Kidney (tissue), 14 donors: ENCODE results near the gene NBAS. TPM values are rescaled to one million over a fixed set of nuclear protein-coding genes. Genes with fewer than 3 reads are reported as not detected.

ENCODE experiments used
- DNase-seq, 5 donors: peaks; one replicate each; pipeline ENCODE4 v3.0.0-alpha.2; 2013 to 2020
- FAIRE-seq: peaks from 2 replicates; lab custom pipeline; 2012; peaks lifted over from hg19 to GRCh38; lab: Jason Lieb, UNC
- H3K27ac ChIP-seq, 2 donors: one replicate each; pipeline ENCODE4 v1.7.0; 2013; ENCODE audit warnings: low read depth in 2 of 2, low read length in 2 of 2, inconsistent platforms in 1 of 2
- H3K27me3 ChIP-seq: one replicate; pipeline ENCODE4 v1.7.1; 2013; ENCODE audit warnings: low read length, inconsistent platforms; ENCODE audit not compliant: control insufficient read depth, insufficient read depth
- H3K36me3 ChIP-seq, 3 donors: one replicate each; pipeline versions ENCODE4 v1.7.0 to v1.7.1; 2013; ENCODE audit warnings: low read length in 3 of 3, control low read depth in 1 of 3, inconsistent platforms in 1 of 3; ENCODE audit not compliant: insufficient read depth in 3 of 3, control insufficient read depth in 2 of 3
- H3K4me1 ChIP-seq, 3 donors: one replicate each; pipeline versions ENCODE4 v1.7.0 to v1.7.1; 2013; ENCODE audit warnings: low read length in 3 of 3, inconsistent platforms in 1 of 3, low read depth in 1 of 3; ENCODE audit not compliant: control insufficient read depth in 2 of 3, insufficient read depth in 2 of 3
- H3K4me3 ChIP-seq, 3 donors: one replicate each; pipeline versions ENCODE4 v1.7.0 to v1.8.1; 2013; ENCODE audit warnings: low read length in 3 of 3, control low read depth in 1 of 3, inconsistent platforms in 1 of 3
- H3K9ac ChIP-seq, 3 donors: one replicate each; pipeline versions ENCODE4 v1.7.0 to v1.7.1; 2013; ENCODE audit warnings: low read length in 3 of 3, control low read depth in 1 of 3, inconsistent platforms in 1 of 3
- H3K9me3 ChIP-seq, 3 donors: one replicate each; pipeline versions ENCODE4 v1.7.0 to v1.7.1; 2013; ENCODE audit warnings: low read length in 3 of 3, control low read depth in 1 of 3, inconsistent platforms in 1 of 3; ENCODE audit not compliant: control insufficient read depth in 2 of 3, insufficient read depth in 1 of 3
- intact Hi-C: fragments of 100-400 bp; cut with DNase I; formaldehyde crosslinking; loops from one replicate; pipeline ENCODE4 v1.11.1; 2022
- polyA plus RNA-seq: library from polyadenylated mRNA; stranded (reverse); fragments of 350-450 nt; fragmentation: Illumina TruSeq; extraction: RNeasy Lipid Tissue Mini Kit (QIAGEN cat#74804); gene quantifications from one replicate; pipeline ENCODE4 v1.2.3, GENCODE V29; 2014; ENCODE audit warnings: low read depth, low replicate concordance; ENCODE audit not compliant: insufficient read depth
- total RNA-seq: library from RNA; stranded (reverse); fragmentation: NEBNext Ultra II Directional; extraction: Animal tissue kit (Norgen Biotek cat#: 25700); gene quantifications from one replicate; pipeline ENCODE4 v1.2.1, GENCODE V29; 2021
- TF ChIP-seq, protein P1 (sequence below): IDR thresholded peaks from 3 replicates; pipeline ENCODE4 v1.5.1; 2012; ENCODE audit warnings: mild to moderate bottlenecking, moderate library complexity, borderline replicate concordance; ENCODE audit not compliant: insufficient read depth; ENCODE audit errors: extremely low read depth
- donor health status: control.
- donor health status: control.
- donor health status: control.
- donor health status: control.
- donor health status: control.
- donor health status: DM: yes; HTN: yes; CAD: no.
- donor health status: Normal renal cell carcinoma (clear cell type).

The NBAS gene
- total and polyA plus RNA-seq, 2 donors from 2014 or later: 40.8 to 44.2 TPM

GRCh38 chr2:15355386-15355785 is 205.7 kb downstream of the NBAS start:
- no peaks in the 10 kb centered on the region for H3K27me3 ChIP-seq
- DNase-seq (no peak), FAIRE-seq (no peak)
- H3K9me3 ChIP-seq: no peaks in the 10 kb centered on the region
- no peaks in the 10 kb centered on the region for H3K4me1 ChIP-seq
- peaks cover 0 to 8% (median 3%) of the 10 kb centered on the region in 3 donors for H3K36me3 ChIP-seq
- TF ChIP-seq, protein P1, sequence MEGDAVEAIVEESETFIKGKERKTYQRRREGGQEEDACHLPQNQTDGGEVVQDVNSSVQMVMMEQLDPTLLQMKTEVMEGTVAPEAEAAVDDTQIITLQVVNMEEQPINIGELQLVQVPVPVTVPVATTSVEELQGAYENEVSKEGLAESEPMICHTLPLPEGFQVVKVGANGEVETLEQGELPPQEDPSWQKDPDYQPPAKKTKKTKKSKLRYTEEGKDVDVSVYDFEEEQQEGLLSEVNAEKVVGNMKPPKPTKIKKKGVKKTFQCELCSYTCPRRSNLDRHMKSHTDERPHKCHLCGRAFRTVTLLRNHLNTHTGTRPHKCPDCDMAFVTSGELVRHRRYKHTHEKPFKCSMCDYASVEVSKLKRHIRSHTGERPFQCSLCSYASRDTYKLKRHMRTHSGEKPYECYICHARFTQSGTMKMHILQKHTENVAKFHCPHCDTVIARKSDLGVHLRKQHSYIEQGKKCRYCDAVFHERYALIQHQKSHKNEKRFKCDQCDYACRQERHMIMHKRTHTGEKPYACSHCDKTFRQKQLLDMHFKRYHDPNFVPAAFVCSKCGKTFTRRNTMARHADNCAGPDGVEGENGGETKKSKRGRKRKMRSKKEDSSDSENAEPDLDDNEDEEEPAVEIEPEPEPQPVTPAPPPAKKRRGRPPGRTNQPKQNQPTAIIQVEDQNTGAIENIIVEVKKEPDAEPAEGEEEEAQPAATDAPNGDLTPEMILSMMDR: no peak
- H3K9ac ChIP-seq: no peak overlapping the region
- no peak overlapping the region for H3K27ac ChIP-seq
- intact Hi-C loops: no loop called here
- H3K4me3 ChIP-seq: no peak overlapping the region

DNA sequence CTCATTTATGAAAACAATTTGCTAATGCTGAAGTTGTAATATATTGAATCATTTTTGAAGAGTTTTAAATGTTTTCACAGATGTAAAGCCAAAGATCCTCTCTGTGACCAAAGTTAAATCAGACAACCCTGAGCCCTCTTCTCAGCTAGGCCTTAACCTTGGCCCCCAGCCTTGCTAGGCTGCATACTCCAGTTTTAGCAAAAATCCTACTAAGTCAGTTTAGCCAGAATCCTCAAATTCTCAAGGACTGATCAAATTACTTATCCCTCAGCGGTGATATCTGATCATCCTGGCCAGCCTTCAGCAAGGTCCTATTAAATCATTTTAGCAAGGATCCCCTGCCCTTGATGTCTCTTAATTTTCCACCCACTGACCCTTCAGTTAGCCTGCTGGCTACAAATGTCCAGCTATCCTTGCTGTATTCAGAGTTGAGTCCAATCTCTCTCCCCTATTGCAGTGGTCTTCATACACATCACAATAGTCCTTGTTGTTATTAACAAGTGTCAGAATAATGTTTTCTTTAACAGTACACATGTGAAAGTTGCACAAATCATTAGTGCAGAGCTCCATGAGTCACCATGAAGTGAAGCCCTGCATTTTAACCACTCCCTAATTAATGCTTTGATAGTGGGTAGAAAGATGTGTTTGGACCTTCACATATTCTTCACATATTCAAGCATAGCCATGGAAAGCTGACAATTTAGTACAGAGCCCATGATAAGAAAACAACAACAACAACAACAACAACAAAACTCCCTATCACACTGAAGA is 206.4 kb downstream of the NBAS start:
- FAIRE-seq: no peak
- no peak overlapping the region for H3K4me3 ChIP-seq
- TF ChIP-seq, protein P1: no peak
- intact Hi-C loops: no loop called here
- no peak overlapping the region for H3K27ac ChIP-seq
- H3K9me3 ChIP-seq: no peaks in the 10 kb centered on the region
- no peak for DNase-seq
- H3K9ac ChIP-seq: no peak overlapping the region
- no peaks in the 10 kb centered on the region for H3K27me3 ChIP-seq
- H3K4me1 ChIP-seq: no peaks in the 10 kb centered on the region
- H3K36me3 ChIP-seq: peaks cover 0 to 8% (median 3%) of the 10 kb centered on the region in 3 donors

- H3K36me3 ChIP-seq: peaks cover 0 to 8% (median 3%) of the 10 kb centered on the region in 3 donors
- H3K27ac ChIP-seq: no peak overlapping the region
- no peaks in the 10 kb centered on the region for H3K27me3 ChIP-seq
- DNase-seq (no peak), FAIRE-seq (no peak)
- no peak overlapping the region for H3K9ac ChIP-seq
- intact Hi-C loops: no loop called here
- no peaks in the 10 kb centered on the region for H3K4me1 ChIP-seq
- H3K9me3 ChIP-seq: no peaks in the 10 kb centered on the region
- TF ChIP-seq, protein P1: no peak
- no peak overlapping the region for H3K4me3 ChIP-seq
Observed at GRCh38 chr2:15352363-15352762, 208.8 kb downstream of the NBAS start.
